ENCODE results near the gene SYT15.
"Not testable (repeated sequence)": the region's sequence is repeated elsewhere in the genome, so short reads cannot be mapped to it uniquely, and the experiment has no call there.

The SYT15 gene

DNA sequence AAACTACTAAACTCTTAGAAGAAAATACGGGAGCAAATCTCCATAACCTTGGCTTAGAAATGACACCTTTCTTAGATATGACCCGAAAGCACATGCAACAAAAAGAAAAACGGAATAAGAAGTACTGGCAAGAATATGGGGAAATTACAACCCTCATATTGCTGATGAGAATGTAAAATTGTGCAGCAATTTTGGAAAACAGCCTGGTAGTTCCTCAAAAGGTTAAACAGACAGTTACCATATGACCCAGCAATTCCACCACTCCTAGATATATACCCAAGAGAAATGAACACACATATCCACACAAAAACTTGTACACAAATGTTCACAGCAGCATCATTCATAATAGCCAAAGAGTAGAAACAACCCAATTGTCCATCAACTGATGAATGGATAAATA lies 37.3 kb downstream of the SYT15 start:
- H3K27ac ChIP-seq; H3K27me3 ChIP-seq (replicated peaks); H3K4me3 ChIP-seq (ENCODE audit: low read depth, low read length); DNase-seq; H3K36me3 ChIP-seq (replicated peaks); in situ Hi-C loops (cut with HindIII; ENCODE audit: low pct_ligation_motif_present, low sequenced_read_pairs): not testable (repeated sequence)

DNA sequence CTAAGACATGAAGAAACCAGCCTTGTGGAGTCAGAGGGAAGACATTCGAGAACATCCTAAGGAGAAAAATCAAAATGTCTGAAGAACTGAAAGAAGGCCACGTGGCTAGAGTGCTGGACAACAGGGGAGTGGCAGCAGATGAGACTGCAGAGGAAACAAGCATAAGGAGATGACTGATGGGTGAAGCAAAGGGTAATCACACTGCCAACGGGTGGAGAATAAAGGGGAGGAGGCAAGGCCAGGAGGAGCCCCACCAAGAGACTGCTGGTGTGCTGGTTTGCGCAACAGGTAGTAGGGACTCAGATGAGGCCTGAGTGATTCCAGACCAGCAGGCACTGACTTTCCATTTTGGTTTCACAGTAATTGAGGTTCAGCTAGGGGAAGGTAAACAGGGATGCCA lies 38.2 kb downstream of the SYT15 start:
- H3K27me3 ChIP-seq (replicated peaks); in situ Hi-C loops (cut with HindIII; ENCODE audit: low pct_ligation_motif_present, low sequenced_read_pairs); H3K27ac ChIP-seq; H3K36me3 ChIP-seq (replicated peaks); H3K4me3 ChIP-seq (ENCODE audit: low read depth, low read length); DNase-seq: not testable (repeated sequence)

DNA sequence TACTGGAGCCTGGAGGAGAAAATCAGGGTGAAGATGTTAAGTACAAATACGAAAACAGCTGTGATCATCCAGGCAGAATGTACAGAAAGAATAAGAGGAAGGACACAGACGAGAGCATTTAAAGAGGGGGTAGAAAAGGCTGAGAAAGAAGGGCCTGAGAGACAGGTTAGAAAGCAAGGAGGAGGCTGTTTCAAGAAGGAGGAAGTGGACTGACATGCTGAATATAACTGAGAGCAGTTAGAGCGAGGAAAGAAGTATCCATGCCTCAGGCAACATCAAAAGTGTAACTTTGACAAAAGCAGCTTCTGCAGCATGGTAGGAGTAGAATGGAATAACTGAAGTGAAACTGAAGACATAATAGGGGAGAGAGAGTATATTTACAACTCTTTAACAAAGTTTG lies 39.0 kb downstream of the SYT15 start:
- H3K27ac ChIP-seq; H3K4me3 ChIP-seq (ENCODE audit: low read depth, low read length); DNase-seq; H3K36me3 ChIP-seq (replicated peaks); in situ Hi-C loops (cut with HindIII; ENCODE audit: low pct_ligation_motif_present, low sequenced_read_pairs); H3K27me3 ChIP-seq (replicated peaks): not testable (repeated sequence)

DNA sequence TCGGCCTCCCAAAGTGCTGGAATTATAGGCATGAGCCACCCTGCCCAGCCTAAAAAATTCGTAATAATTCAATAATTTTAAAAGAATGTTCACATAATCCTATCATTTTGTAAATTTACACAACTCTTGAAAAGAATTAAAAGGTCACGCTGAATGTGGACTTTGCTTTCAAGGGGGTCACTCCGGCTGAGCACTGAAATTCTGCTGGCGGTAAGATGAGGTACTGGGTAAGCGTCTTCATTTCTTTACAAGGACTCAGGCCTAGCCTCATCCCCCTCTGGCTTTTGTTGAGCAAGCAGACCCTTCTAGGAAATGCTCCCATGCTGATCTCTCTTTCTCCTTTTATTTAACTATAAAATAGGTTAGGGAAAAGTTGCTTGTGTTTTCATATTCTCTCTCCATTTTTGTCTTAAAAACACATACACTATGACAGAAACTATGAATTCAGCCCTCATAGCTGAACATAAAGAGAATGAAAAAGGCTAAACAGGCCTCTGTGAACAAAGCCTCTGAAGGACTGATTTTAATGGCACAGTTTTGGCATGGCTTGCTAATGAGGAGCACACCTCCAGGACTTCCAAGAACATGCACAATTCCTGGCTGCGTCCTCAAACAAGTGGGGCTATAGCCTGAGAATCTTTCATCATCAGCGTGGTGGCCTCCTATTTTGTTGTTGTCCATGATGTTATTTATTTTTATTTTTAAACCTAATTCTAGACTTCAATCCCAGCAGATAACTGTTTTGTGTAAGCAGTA lies 45.1 kb downstream of the SYT15 start:
- DNase-seq, result not testable (repeated sequence)

DNA sequence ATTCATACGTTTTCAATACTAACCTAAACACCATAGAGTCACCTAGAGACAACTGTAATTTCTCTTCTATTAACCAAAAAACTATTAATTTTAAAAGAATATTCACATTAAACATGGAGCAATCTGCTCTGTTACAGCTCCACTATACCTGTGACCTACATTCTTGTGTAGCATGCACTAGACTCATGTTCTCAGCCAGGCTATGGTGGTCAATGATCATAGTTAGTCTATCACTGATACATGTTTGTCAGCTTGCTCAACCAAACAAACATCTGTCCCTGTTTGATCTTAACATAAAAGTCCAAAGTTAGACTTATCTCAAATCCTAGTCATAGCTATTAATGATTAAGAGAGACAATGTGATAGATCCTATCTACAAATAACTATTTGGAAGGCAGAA lies 50.9 kb downstream of the SYT15 start:
- H3K4me3 ChIP-seq (ENCODE audit: low read depth, low read length); H3K36me3 ChIP-seq (replicated peaks); in situ Hi-C loops (cut with HindIII; ENCODE audit: low pct_ligation_motif_present, low sequenced_read_pairs); DNase-seq; H3K27ac ChIP-seq; H3K27me3 ChIP-seq (replicated peaks): not testable (repeated sequence)

More for the DNA sequence above, 45.1 kb downstream of the SYT15 start:
- H3K27me3 ChIP-seq (replicated peaks); H3K27ac ChIP-seq; H3K36me3 ChIP-seq (replicated peaks); in situ Hi-C loops (cut with HindIII; ENCODE audit: low pct_ligation_motif_present, low sequenced_read_pairs); H3K4me3 ChIP-seq (ENCODE audit: low read depth, low read length): not testable (repeated sequence)

DNA sequence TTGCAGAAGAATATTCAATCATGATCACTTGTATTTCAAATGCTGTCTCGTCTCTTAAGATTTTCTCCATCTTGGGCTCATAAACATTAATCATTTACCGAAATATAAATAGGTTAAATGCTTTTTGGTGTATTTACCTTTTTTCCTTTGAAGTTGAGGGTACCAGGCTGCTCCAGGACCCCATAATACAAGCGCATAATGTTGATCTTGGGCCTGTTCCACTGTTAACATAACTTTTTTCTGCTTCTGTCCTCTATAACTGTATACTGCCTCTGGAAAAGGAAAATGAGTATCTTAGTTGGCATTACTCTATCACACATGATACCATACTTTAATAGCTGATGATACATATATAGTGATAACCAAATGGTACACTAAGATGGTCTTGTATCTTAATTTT lies 51.9 kb downstream of the SYT15 start:
- H3K27me3 ChIP-seq (replicated peaks); H3K36me3 ChIP-seq (replicated peaks); H3K4me3 ChIP-seq (ENCODE audit: low read depth, low read length); in situ Hi-C loops (cut with HindIII; ENCODE audit: low pct_ligation_motif_present, low sequenced_read_pairs); DNase-seq; H3K27ac ChIP-seq: not testable (repeated sequence)

DNA sequence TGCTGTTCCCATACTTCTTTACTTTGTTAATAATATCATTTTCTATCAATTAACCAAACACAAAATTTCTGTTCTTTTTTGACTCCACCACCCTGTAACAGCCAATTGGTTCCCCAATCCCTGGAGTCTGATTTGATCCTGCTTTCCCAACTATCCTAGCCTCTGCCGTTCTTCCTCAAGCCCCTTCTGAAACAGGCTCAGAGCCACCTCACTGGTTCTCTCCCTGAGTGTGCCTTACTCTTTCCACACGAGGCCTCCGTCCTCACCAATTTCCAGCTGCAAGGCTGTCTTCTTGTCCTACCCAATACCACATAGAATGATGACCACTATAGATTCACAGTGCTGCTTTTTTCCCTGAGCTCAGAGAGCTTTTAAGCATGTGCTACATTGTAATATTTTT lies 52.8 kb downstream of the SYT15 start:
- in situ Hi-C loops (cut with HindIII; ENCODE audit: low pct_ligation_motif_present, low sequenced_read_pairs); DNase-seq: not testable (repeated sequence)

DNA sequence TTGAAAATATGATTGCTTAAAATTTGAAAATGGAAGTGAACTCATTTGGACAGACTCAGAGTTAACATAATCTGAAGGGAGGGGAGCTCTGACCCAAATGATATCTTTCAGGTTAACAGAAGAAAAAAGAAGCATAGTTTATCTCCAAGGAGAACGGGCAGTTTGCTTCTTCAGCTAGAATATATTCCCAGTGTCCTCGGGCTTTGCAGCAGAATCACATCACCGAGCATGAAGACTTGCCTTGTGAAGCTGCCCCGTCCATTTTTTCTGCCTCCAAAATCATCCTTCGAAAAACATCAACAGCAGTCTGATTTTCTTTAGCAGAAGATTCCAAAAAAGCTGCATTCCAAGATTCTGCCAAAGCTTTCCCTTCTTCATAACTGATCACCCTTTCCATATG lies 55.8 kb downstream of the SYT15 start:
- H3K27me3 ChIP-seq (replicated peaks); H3K4me3 ChIP-seq (ENCODE audit: low read depth, low read length); H3K27ac ChIP-seq; in situ Hi-C loops (cut with HindIII; ENCODE audit: low pct_ligation_motif_present, low sequenced_read_pairs); H3K36me3 ChIP-seq (replicated peaks): not testable (repeated sequence)
- peak; percentile 0 for DNase-seq

More for the DNA sequence above, 52.8 kb downstream of the SYT15 start:
- not testable (repeated sequence) for H3K4me3 ChIP-seq (ENCODE audit: low read depth, low read length); H3K36me3 ChIP-seq (replicated peaks); H3K27ac ChIP-seq; H3K27me3 ChIP-seq (replicated peaks)

DNA sequence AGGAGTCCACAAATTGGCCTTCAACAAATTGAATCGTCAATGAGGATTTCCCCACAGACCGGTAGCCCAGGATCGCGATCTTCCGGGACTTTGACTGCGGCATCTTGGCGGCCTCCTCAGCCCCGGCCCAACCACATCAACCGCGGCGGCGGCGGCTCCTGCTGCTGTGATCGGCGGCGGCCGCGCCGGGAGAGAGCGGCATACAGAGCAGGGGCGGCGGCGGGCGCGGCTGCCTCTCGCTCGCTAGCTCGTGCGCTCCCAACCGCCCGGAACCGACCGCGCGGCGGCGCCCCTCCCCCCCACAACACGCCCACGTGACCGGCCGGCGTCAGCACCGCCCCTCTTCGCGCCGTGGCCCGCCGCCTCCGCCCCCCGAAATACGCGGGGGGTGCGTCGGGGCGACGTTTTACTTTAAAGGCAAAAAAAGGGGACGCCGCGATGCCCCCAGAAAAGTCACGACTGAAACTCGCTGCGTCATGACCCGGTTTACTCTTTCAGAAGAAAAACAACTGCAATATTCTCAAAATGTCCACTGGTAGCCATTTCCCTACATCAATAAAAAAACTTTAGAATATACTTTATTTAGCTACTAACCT lies 56.5 kb downstream of the SYT15 start:
- Histone ChIP-seq H3K4me3 (ENCODE audit: low read depth, low read length) (peak overlapping the region; percentile 39), H3K27ac (peak overlapping the region; percentile 61)
- H3K27me3 ChIP-seq (replicated peaks); in situ Hi-C loops (cut with HindIII; ENCODE audit: low pct_ligation_motif_present, low sequenced_read_pairs); DNase-seq; H3K36me3 ChIP-seq (replicated peaks): not testable (repeated sequence)

DNA sequence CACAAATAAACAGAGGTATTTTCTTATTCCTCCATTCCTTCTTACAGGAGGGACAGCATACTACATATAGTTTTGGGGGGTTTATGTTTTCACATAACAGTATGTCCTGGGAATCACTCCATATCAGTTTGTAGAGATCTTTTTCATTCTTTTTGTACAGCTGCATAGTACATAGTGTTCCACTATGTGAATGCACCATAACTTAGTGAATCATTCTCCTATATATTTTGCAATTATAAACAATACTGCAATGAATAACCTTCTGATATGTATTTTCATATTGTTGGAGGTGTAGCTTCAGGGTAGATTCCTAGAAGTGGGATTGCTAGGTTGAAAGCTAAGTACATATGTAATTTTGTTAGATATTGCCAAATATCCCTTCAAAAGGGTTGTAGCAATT lies 61.1 kb downstream of the SYT15 start:
- in situ Hi-C loops (cut with HindIII; ENCODE audit: low pct_ligation_motif_present, low sequenced_read_pairs); H3K27me3 ChIP-seq (replicated peaks); H3K36me3 ChIP-seq (replicated peaks); DNase-seq; H3K4me3 ChIP-seq (ENCODE audit: low read depth, low read length); H3K27ac ChIP-seq: not testable (repeated sequence)
